ENCODE data around the gene KXD1.
A peak's percentile ranks its signal among the peaks of the same experiment; 100 is the strongest.

KXD1 gene

GRCh38 chr19:18543814-18544475 lies 13.7 kb upstream of the KXD1 start:
- TF ChIP-seq CTCF (IDR thresholded peaks at IDR 0.05; ENCODE audit: borderline replicate concordance, insufficient read depth, low read depth, low read length), result peak; percentile 14; the same call in 1 of the 2 replicates
- peak overlapping the region; percentile 66 for H3K4me3 ChIP-seq (ENCODE audit: low read depth, low read length)

DNA sequence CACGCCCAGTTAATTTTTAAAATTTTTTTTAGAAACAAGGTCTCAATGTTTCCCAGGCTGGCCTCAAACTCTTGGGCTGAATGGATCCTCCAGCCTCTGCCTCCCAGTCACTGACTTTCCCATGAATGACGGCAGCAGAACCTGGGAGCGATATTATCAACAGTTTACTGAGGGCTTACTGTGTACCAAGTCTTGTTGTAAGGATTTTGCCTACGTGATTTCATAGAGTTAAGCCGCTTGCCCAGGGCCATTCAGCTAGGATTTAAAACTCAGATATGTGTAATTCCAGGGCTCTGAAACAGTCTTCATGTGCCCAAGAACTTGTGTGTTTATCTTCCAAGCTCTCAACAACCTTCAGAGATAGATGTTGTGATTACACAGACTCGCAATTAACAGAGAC lies 6.0 kb upstream of the KXD1 start:
- no peak overlapping the region for H3K4me3 ChIP-seq (ENCODE audit: low read depth, low read length)
- no peak for TF ChIP-seq CTCF (IDR thresholded peaks at IDR 0.05; ENCODE audit: borderline replicate concordance, insufficient read depth, low read depth, low read length)

DNA sequence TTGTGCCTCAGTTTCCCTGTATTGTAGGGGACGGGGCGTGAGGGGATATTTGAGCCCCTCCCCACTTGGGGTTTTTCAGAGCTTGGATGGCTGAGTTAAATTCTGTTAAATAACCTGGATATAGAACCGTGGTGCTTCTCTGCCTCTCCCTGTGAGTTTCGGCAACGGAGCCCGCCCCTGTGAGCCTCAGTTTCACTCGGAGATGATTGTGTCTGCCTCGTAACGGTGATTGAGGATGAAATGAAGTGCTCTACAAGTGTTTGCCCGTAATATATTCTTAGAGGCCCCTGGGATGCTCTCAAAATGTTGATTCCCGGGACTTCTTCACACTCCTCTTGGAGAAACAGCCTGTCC lies 509 bp downstream of the KXD1 start:
- H3K4me3 ChIP-seq (ENCODE audit: low read depth, low read length), result peak overlapping the region; percentile 94
- TF ChIP-seq CTCF (IDR thresholded peaks at IDR 0.05; ENCODE audit: borderline replicate concordance, insufficient read depth, low read depth, low read length), result no peak

- TF ChIP-seq CTCF (IDR thresholded peaks at IDR 0.05; ENCODE audit: borderline replicate concordance, insufficient read depth, low read depth, low read length), result no peak
- H3K4me3 ChIP-seq (ENCODE audit: low read depth, low read length), result peak overlapping the region; percentile 94
These were observed 934 bp downstream of the KXD1 start for GRCh38 chr19:18558604-18559003.

GRCh38 chr19:18559685-18560084 lies 2.0 kb downstream of the KXD1 start:
- H3K4me3 ChIP-seq (ENCODE audit: low read depth, low read length), result no peak overlapping the region
- TF ChIP-seq CTCF (IDR thresholded peaks at IDR 0.05; ENCODE audit: borderline replicate concordance, insufficient read depth, low read depth, low read length), result no peak

- no peak for TF ChIP-seq CTCF (IDR thresholded peaks at IDR 0.05; ENCODE audit: borderline replicate concordance, insufficient read depth, low read depth, low read length)
These were observed 4.4 kb downstream of the KXD1 start for GRCh38 chr19:18562086-18562485.

DNA sequence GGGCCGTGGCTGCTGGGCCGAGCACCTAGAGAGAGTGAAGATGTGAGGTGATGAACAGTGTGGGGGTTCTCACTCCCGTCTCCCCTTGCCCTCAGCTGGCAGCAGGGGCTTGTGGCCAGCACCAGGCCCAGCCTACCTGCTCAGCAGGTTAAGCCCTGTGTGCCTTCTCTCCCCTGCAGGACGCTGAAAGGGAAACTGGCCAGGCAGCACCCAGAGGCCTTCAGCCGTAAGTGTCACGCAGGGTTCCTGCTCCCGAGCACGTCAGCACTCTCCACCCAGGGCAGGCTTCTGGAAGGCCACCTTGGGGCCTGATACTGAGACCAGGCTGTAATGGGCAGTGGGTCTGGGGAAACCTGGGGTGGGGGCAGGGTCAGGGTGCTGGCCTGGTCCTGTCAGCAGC lies 9.3 kb downstream of the KXD1 start:
- H3K4me3 ChIP-seq (ENCODE audit: low read depth, low read length), result no peak overlapping the region
- TF ChIP-seq CTCF (IDR thresholded peaks at IDR 0.05; ENCODE audit: borderline replicate concordance, insufficient read depth, low read depth, low read length), result no peak

More at GRCh38 chr19:18562086-18562485, 4.4 kb downstream of the KXD1 start:
- H3K4me3 ChIP-seq (ENCODE audit: low read depth, low read length), result no peak overlapping the region
